ENCODE measurements around the gene BRF1.
A peak's percentile ranks its signal among the peaks of the same experiment; 100 is the strongest.

Gene BRF1

GRCh38 chr14:105195522-105196264 is 105.1 kb downstream of the BRF1 start:
- DNase-seq (ENCODE audit: low spot score), result no peak

- no peak for DNase-seq (ENCODE audit: low spot score)
Observed at GRCh38 chr14:105195051-105195450, 105.8 kb downstream of the BRF1 start.

- DNase-seq (ENCODE audit: low spot score), result no peak
Observed at GRCh38 chr14:105193916-105194782, 106.7 kb downstream of the BRF1 start.

GRCh38 chr14:105192866-105193731 is 107.7 kb downstream of the BRF1 start:
- no peak for DNase-seq (ENCODE audit: low spot score)

GRCh38 chr14:105187935-105188524 is 112.8 kb downstream of the BRF1 start:
- DNase-seq (ENCODE audit: low spot score), result no peak

GRCh38 chr14:105187116-105187515 is 113.7 kb downstream of the BRF1 start:
- DNase-seq (ENCODE audit: low spot score), result no peak

GRCh38 chr14:105185973-105186372 is 114.8 kb downstream of the BRF1 start:
- DNase-seq (ENCODE audit: low spot score), result no peak

GRCh38 chr14:105185001-105185400 is 115.8 kb downstream of the BRF1 start:
- no peak for DNase-seq (ENCODE audit: low spot score)

- no peak for DNase-seq (ENCODE audit: low spot score)
Observed at GRCh38 chr14:105184461-105184860, 116.3 kb downstream of the BRF1 start.

GRCh38 chr14:105182296-105183020 is 118.3 kb downstream of the BRF1 start:
- DNase-seq (ENCODE audit: low spot score), result no peak

- no peak for DNase-seq (ENCODE audit: low spot score)
Observed at GRCh38 chr14:105181549-105182295, 119.1 kb downstream of the BRF1 start.

- peak; percentile 70 for DNase-seq (ENCODE audit: low spot score)
Observed at GRCh38 chr14:105180592-105181548, 119.9 kb downstream of the BRF1 start, which contains the start of gene NUDT14. TSS of gene NUDT14 (minus strand) at chr14:105181312. CDS start at chr14:105181209, 103 bp downstream.

GRCh38 chr14:105179191-105179590 is 121.6 kb downstream of the BRF1 start:
- DNase-seq (ENCODE audit: low spot score), result no peak

GRCh38 chr14:105178868-105179140 is 122.0 kb downstream of the BRF1 start:
- no peak for DNase-seq (ENCODE audit: low spot score)

- no peak for DNase-seq (ENCODE audit: low spot score)
Observed at GRCh38 chr14:105178069-105178867, 122.5 kb downstream of the BRF1 start.

- no peak for DNase-seq (ENCODE audit: low spot score)
Observed at GRCh38 chr14:105177082-105177481, 123.7 kb downstream of the BRF1 start.

- no peak for DNase-seq (ENCODE audit: low spot score)
Observed at GRCh38 chr14:105176513-105176912, 124.3 kb downstream of the BRF1 start.

Measured in NAMALWA (cell line).